ENCODE measurements around the gene RMND1. TPM values are rescaled to one million over a fixed set of nuclear protein-coding genes. Genes with fewer than 3 reads are reported as not detected.

Gene RMND1
- total and polyA plus RNA-seq, 7 experiments from 2014 or later = 7.6 to 21.5 (median 15.3) TPM

DNA sequence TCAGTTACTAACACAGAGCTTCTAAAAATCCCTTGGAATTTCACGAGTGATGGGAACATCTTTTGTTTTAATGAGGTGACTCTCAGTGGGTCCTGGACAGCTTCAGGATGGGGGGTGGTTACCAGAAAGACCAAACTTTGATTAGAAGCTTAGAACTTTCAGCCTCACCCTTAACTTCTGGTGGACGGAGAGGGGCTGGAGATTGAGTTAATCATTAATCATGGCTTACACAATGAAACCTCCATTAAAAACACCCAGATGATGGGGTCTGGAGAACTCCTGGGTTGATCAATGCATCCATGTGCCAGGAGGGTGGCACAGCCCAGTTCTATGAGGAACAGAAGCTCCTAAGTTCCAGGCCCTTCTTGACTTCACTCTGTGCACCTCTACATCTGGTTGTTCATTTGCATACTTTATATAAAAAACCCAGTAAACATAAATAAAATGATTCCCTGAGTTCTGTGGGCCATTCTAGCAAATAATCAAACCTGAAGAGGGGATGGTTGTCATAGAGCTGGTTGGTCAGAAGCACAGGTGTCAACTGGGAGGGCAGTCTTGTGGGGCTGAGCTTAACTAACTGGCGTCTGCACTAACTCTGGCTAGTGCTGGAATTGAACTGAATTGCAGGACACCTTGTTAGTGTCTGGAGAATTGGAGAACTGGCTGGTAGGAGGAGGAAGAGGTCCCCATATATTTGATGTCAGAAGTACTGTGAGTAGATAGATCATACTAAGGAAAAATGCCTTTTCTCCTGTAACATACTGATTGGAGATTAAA lies 10.3 kb downstream of the RMND1 start:
- H3K9me3 Mint-ChIP-seq = no peaks in the 10 kb centered on the region
- H3K9me3 ChIP-seq (ENCODE audit: control insufficient read depth in 2 of 3, low read length in 3 of 3) = no peaks in the 10 kb centered on the region
- intact Hi-C loops (cut with micrococcal nuclease) = loop anchor here (1.0 to 10.0 kb wide), 4 partner anchors 35 to 827 kb away; no protein-coding TSS in a partner anchor
- H3K27ac ChIP-seq (ENCODE audit: low read depth, low read length) = no peak overlapping the region
- peaks cover 6 to 8% of the 10 kb centered on the region in 2 donors for H3K4me1 ChIP-seq (ENCODE audit: control insufficient read depth in 2 of 2, insufficient read depth in 2 of 2, low read length in 2 of 2)
- peaks cover 0 to 16% (median 6%) of the 10 kb centered on the region in 5 donors for H3K36me3 Mint-ChIP-seq
- H3K4me1 Mint-ChIP-seq = peaks cover 17 to 65% (median 50%) of the 10 kb centered on the region in 7 donors
- peak overlapping the region in 2 of 9 donors; percentile 20 to 88 for H3K27ac Mint-ChIP-seq
- H3K36me3 ChIP-seq (ENCODE audit: control insufficient read depth in 2 of 3, insufficient read depth in 3 of 3, low read length in 3 of 3) = peaks cover 0 to 5% (median 0%) of the 10 kb centered on the region in 3 experiments
- peak overlapping the region in 1 of 10 donors; percentile 0 for H3K4me3 Mint-ChIP-seq
- ChIA-PET POLR2A (interaction anchor here (0.6 to 1.5 kb wide), 5 partner anchors 9 to 47 kb away, joined by 3 to 5 read pairs (median 4); partner anchors contain the start of gene RMND1), CTCF (interaction anchor here (0.6 to 5.0 kb wide), 13 partner anchors 32 to 867 kb away, joined by 3 to 20 read pairs (median 3); no protein-coding TSS in a partner anchor)
- no peaks in the 10 kb centered on the region for H3K27me3 Mint-ChIP-seq
- no peak for ATAC-seq
- H3K4me3 ChIP-seq (ENCODE audit: low read length) = no peak overlapping the region
- H3K27me3 ChIP-seq (ENCODE audit: control insufficient read depth in 2 of 2, insufficient read depth in 2 of 2, low read length in 2 of 2) = no peaks in the 10 kb centered on the region
- no peak for DNase-seq

DNA sequence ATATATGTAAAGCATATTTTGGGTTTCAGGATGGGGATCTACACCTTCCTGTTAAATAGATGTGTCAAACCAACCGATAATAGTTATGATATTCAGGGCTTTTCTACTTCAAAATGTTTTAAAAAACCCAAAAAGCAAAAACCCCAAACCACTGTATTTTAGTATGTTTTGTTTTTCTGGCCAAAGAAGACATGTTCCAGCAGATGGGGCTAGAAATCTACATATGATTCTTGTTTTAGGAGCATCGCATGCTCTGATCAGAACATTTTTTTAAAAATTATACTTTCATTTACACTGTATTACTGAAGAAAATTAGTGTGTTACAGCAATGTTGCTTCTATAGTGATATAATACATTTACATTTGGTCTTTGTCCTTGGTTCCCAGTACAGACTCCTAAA lies 11.0 kb downstream of the RMND1 start:
- H3K27me3 Mint-ChIP-seq = no peaks in the 10 kb centered on the region
- peak; percentile 47 for ATAC-seq
- Histone ChIP-seq H3K4me3 (ENCODE audit: low read length) (no peak overlapping the region), H3K27me3 (ENCODE audit: control insufficient read depth in 2 of 2, insufficient read depth in 2 of 2, low read length in 2 of 2) (no peaks in the 10 kb centered on the region), H3K36me3 (ENCODE audit: control insufficient read depth in 2 of 3, insufficient read depth in 3 of 3, low read length in 3 of 3) (peaks cover 0 to 10% (median 0%) of the 10 kb centered on the region in 3 experiments), H3K27ac (ENCODE audit: low read depth, low read length) (no peak overlapping the region), H3K4me1 (ENCODE audit: control insufficient read depth in 2 of 2, insufficient read depth in 2 of 2, low read length in 2 of 2) (peaks cover 6 to 8% of the 10 kb centered on the region in 2 donors), H3K9me3 (ENCODE audit: control insufficient read depth in 2 of 3, low read length in 3 of 3) (no peaks in the 10 kb centered on the region)
- no peak overlapping the region for H3K4me3 Mint-ChIP-seq
- H3K4me1 Mint-ChIP-seq = peaks cover 16 to 62% (median 47%) of the 10 kb centered on the region in 7 donors
- DNase-seq = peak in 7 of 9 donors; percentile 10 to 46 (median 33)
- H3K27ac Mint-ChIP-seq = peak overlapping the region in 3 of 9 donors; percentile 2 to 23 (median 20)
- POLR2A ChIA-PET = interaction anchor here (1.0 to 1.5 kb wide), 3 partner anchors 8 to 11 kb away, joined by 4 to 5 read pairs (median 5); partner anchors contain the start of gene RMND1
- H3K9me3 Mint-ChIP-seq = no peaks in the 10 kb centered on the region
- intact Hi-C loops (cut with micrococcal nuclease) = loop anchor here (1.0 to 10.0 kb wide), 4 partner anchors 35 to 828 kb away; no protein-coding TSS in a partner anchor
- CTCF ChIA-PET = interaction anchor here (0.6 to 5.0 kb wide), 10 partner anchors 21 to 793 kb away, joined by 3 to 20 read pairs (median 4); no protein-coding TSS in a partner anchor
- H3K36me3 Mint-ChIP-seq = peaks cover 0 to 22% (median 6%) of the 10 kb centered on the region in 5 donors

DNA sequence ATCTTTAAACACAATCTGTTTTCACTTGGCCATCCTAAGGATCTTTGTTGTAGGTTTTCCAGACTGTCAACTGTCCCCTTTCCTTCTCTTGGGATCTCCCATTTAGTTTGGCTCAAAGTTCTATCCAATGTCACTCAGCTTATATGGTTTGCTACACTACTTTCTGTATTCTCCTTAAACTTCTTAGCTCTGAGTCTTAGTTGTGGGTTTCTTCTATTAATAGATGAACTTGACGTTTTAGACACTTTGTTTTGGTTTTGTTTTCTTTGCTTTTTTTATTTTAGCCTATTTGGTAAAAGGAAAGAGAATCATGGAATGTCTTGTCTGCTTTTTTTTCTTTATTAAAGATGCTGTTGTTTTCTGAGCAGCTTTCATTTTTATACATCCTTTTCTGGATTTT lies 11.4 kb downstream of the RMND1 start:
- H3K4me1 Mint-ChIP-seq = peaks cover 16 to 59% (median 44%) of the 10 kb centered on the region in 7 donors
- ATAC-seq = no peak
- Histone ChIP-seq H3K27me3 (ENCODE audit: control insufficient read depth in 2 of 2, insufficient read depth in 2 of 2, low read length in 2 of 2) (no peaks in the 10 kb centered on the region), H3K27ac (ENCODE audit: low read depth, low read length) (no peak overlapping the region), H3K36me3 (ENCODE audit: control insufficient read depth in 2 of 3, insufficient read depth in 3 of 3, low read length in 3 of 3) (peaks cover 0 to 10% (median 0%) of the 10 kb centered on the region in 3 experiments), H3K9me3 (ENCODE audit: control insufficient read depth in 2 of 3, low read length in 3 of 3) (no peaks in the 10 kb centered on the region), H3K4me1 (ENCODE audit: control insufficient read depth in 2 of 2, insufficient read depth in 2 of 2, low read length in 2 of 2) (peaks cover 6 to 8% of the 10 kb centered on the region in 2 donors), H3K4me3 (ENCODE audit: low read length) (no peak overlapping the region)
- no peaks in the 10 kb centered on the region for H3K27me3 Mint-ChIP-seq
- intact Hi-C loops (cut with micrococcal nuclease) = loop anchor here in 1 of 2 donors (2.0 to 10.0 kb wide), 2 partner anchors 684 to 828 kb away; no protein-coding TSS in a partner anchor
- DNase-seq = no peak
- peak overlapping the region in 1 of 10 donors; percentile 15 for H3K4me3 Mint-ChIP-seq
- no peaks in the 10 kb centered on the region for H3K9me3 Mint-ChIP-seq
- H3K27ac Mint-ChIP-seq = peak overlapping the region in 4 of 9 donors; percentile 2 to 23 (median 18)
- ChIA-PET CTCF (interaction anchor here (0.9 to 5.0 kb wide), 5 partner anchors 21 to 36 kb away, joined by 3 to 20 read pairs (median 3); no protein-coding TSS in a partner anchor), POLR2A (interaction anchor here (1.5 kb wide), 1 partner anchor 10 kb away, joined by 5 read pairs; no protein-coding TSS in a partner anchor)
- peaks cover 0 to 22% (median 6%) of the 10 kb centered on the region in 5 donors for H3K36me3 Mint-ChIP-seq

DNA sequence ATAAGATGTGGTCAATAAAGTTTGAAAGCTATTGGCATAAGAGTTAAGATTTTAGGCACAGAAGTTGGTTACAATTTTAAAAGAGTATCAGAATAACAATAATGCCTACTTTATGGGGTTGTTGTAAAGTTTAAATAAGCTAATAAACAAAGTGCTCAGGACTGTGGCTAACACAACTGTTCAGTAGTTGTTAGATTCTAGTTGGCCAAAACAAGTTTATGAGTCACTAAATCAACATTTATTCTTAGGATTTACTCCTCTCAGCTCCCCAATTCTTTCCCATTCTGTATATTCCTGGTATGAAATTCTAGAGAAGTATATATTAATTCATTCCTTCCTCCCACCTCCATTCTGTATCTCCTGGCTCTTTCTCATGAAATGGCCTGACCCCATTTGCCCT lies 14.5 kb downstream of the RMND1 start:
- POLR2A ChIA-PET = no interaction called here
- no peaks in the 10 kb centered on the region for H3K27me3 ChIP-seq (ENCODE audit: control insufficient read depth in 2 of 2, insufficient read depth in 2 of 2, low read length in 2 of 2)
- H3K27ac ChIP-seq (ENCODE audit: low read depth, low read length) = no peak overlapping the region
- peaks cover 8 to 47% (median 36%) of the 10 kb centered on the region in 7 donors for H3K4me1 Mint-ChIP-seq
- H3K36me3 ChIP-seq (ENCODE audit: control insufficient read depth in 2 of 3, insufficient read depth in 3 of 3, low read length in 3 of 3) = peaks cover 2 to 15% (median 3%) of the 10 kb centered on the region in 3 experiments
- peak overlapping the region in 2 of 9 donors; percentile 5 to 31 for H3K27ac Mint-ChIP-seq
- ATAC-seq (no peak), DNase-seq (no peak)
- H3K4me3 ChIP-seq (ENCODE audit: low read length) = no peak overlapping the region
- peaks cover 3 to 13% (median 3%) of the 10 kb centered on the region in 5 donors for H3K36me3 Mint-ChIP-seq
- CTCF ChIA-PET = interaction anchor here (5.0 kb wide), 1 partner anchor 31 kb away, joined by 18 read pairs; no protein-coding TSS in a partner anchor
- peaks cover 6 to 8% of the 10 kb centered on the region in 2 donors for H3K4me1 ChIP-seq (ENCODE audit: control insufficient read depth in 2 of 2, insufficient read depth in 2 of 2, low read length in 2 of 2)
- no peaks in the 10 kb centered on the region for H3K27me3 Mint-ChIP-seq
- H3K4me3 Mint-ChIP-seq = no peak overlapping the region
- H3K9me3 ChIP-seq (ENCODE audit: control insufficient read depth in 2 of 3, low read length in 3 of 3) = no peaks in the 10 kb centered on the region
- H3K9me3 Mint-ChIP-seq = no peaks in the 10 kb centered on the region
- intact Hi-C loops (cut with micrococcal nuclease) = no loop called here

DNA sequence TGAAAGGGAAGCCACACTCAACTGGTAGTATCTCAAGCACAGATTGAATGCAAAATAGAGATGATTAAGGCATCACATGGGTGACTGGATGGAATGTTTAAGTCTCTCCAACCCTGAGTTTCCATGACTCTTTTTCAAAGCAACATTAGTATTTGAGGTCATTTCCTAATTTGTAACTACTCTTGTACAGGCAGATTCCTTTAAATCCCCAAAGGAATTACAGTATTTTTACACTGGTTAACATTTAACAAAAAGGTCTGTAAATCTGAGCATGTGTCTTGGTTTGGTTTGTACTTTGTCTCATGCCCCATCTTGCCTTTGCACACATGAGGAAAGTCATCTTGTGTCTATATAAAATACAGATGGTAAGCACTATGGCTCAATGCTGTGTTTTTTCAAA lies 15.1 kb downstream of the RMND1 start:
- Histone ChIP-seq H3K9me3 (ENCODE audit: control insufficient read depth in 2 of 3, low read length in 3 of 3) (no peaks in the 10 kb centered on the region), H3K36me3 (ENCODE audit: control insufficient read depth in 2 of 3, insufficient read depth in 3 of 3, low read length in 3 of 3) (peaks cover 3 to 21% (median 8%) of the 10 kb centered on the region in 3 experiments), H3K27me3 (ENCODE audit: control insufficient read depth in 2 of 2, insufficient read depth in 2 of 2, low read length in 2 of 2) (no peaks in the 10 kb centered on the region), H3K4me1 (ENCODE audit: control insufficient read depth in 2 of 2, insufficient read depth in 2 of 2, low read length in 2 of 2) (peaks cover 6 to 8% of the 10 kb centered on the region in 2 donors), H3K4me3 (ENCODE audit: low read length) (no peak overlapping the region), H3K27ac (ENCODE audit: low read depth, low read length) (no peak overlapping the region)
- Mint-ChIP-seq H3K4me1 (peaks cover 4 to 44% (median 30%) of the 10 kb centered on the region in 7 donors), H3K9me3 (no peaks in the 10 kb centered on the region), H3K27me3 (no peaks in the 10 kb centered on the region), H3K36me3 (peaks cover 4 to 14% (median 5%) of the 10 kb centered on the region in 5 donors), H3K4me3 (no peak overlapping the region), H3K27ac (no peak overlapping the region)
- DNase-seq = no peak
- no peak for ATAC-seq
- intact Hi-C loops (cut with micrococcal nuclease) = no loop called here
- ChIA-PET CTCF (interaction anchor here (0.6 kb wide), 2 partner anchors 9 to 103 kb away, joined by 3 to 4 read pairs; no protein-coding TSS in a partner anchor), POLR2A (interaction anchor here (0.6 kb wide), 1 partner anchor 47 kb away, joined by 3 read pairs; no protein-coding TSS in a partner anchor)

DNA sequence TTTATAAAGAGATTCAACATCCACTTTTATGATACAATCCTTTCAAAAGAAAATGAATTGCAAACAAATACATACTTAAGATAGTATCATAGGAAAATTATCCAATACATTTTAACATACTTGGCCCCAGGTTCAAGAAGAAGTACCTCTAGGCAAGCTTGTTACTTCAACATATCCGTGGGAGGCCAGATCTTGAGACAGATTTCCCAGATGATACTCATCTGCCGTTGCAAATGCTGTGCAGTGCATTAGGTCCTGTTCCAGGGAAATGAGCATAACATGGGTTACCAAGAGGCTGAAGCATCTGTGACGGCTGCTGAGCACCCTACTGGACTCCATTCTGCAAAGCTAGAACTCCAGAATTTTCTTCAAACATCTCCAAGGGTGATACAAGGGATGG lies 15.6 kb downstream of the RMND1 start:
- H3K4me3 ChIP-seq (ENCODE audit: low read length) = no peak overlapping the region
- no peaks in the 10 kb centered on the region for H3K27me3 ChIP-seq (ENCODE audit: control insufficient read depth in 2 of 2, insufficient read depth in 2 of 2, low read length in 2 of 2)
- peaks cover 3 to 24% (median 8%) of the 10 kb centered on the region in 3 experiments for H3K36me3 ChIP-seq (ENCODE audit: control insufficient read depth in 2 of 3, insufficient read depth in 3 of 3, low read length in 3 of 3)
- no peak overlapping the region for H3K4me3 Mint-ChIP-seq
- H3K27ac Mint-ChIP-seq = no peak overlapping the region
- peaks cover 5 to 6% of the 10 kb centered on the region in 2 donors for H3K4me1 ChIP-seq (ENCODE audit: control insufficient read depth in 2 of 2, insufficient read depth in 2 of 2, low read length in 2 of 2)
- no peaks in the 10 kb centered on the region for H3K9me3 ChIP-seq (ENCODE audit: control insufficient read depth in 2 of 3, low read length in 3 of 3)
- no peaks in the 10 kb centered on the region for H3K9me3 Mint-ChIP-seq
- peaks cover 4 to 13% (median 5%) of the 10 kb centered on the region in 5 donors for H3K36me3 Mint-ChIP-seq
- ATAC-seq (no peak), DNase-seq (no peak)
- peaks cover 3 to 39% (median 26%) of the 10 kb centered on the region in 7 donors for H3K4me1 Mint-ChIP-seq
- no peak overlapping the region for H3K27ac ChIP-seq (ENCODE audit: low read depth, low read length)
- intact Hi-C loops (cut with micrococcal nuclease) = no loop called here
- POLR2A ChIA-PET = no interaction called here
- CTCF ChIA-PET = interaction anchor here (0.6 kb wide), 1 partner anchor 9 kb away, joined by 3 read pairs; no protein-coding TSS in a partner anchor
- no peaks in the 10 kb centered on the region for H3K27me3 Mint-ChIP-seq

All from naive thymus-derived CD4-positive, alpha-beta T cell (primary cell).